Parathyroid adenoma (tissue), 2 donors: ENCODE measurements around the gene XRCC4.

Source experiments
- H2AFZ ChIP-seq: fragments of 300-600 bp; sonication (generic); one replicate; pipeline ENCODE4 v1.7.0; 2017; ENCODE audit warnings: antibody characterized with exemption, mild to moderate bottlenecking
- H3K27ac ChIP-seq: fragments of 300-600 bp; sonication (generic); one replicate; pipeline ENCODE4 v1.7.0; 2017
- H3K27me3 ChIP-seq: fragments of 300-600 bp; sonication (generic); one replicate; pipeline ENCODE4 v1.7.0; 2017; ENCODE audit warnings: low read length; ENCODE audit not compliant: control insufficient read depth, insufficient read depth
- H3K36me3 ChIP-seq: fragments of 300-600 bp; sonication (generic); one replicate; pipeline ENCODE4 v1.7.0; 2017; ENCODE audit warnings: low read length; ENCODE audit not compliant: control insufficient read depth, insufficient read depth
- H3K4me1 ChIP-seq: fragments of 300-600 bp; sonication (generic); one replicate; pipeline ENCODE4 v1.7.0; 2017; ENCODE audit warnings: control low read depth
- H3K4me2 ChIP-seq: fragments of 300-600 bp; sonication (generic); one replicate; pipeline ENCODE4 v1.7.0; 2017; ENCODE audit warnings: low read length
- H3K4me3 ChIP-seq: fragments of 300-600 bp; sonication (generic); one replicate; pipeline ENCODE4 v1.7.0; 2017; ENCODE audit warnings: low read depth, low read length
- H3K79me2 ChIP-seq: fragments of 300-600 bp; sonication (generic); one replicate; pipeline ENCODE4 v1.7.0; 2017; ENCODE audit warnings: control low read depth
- H3K9ac ChIP-seq: fragments of 300-600 bp; sonication (generic); one replicate; pipeline ENCODE4 v1.7.0; 2017; ENCODE audit warnings: mild to moderate bottlenecking
- H3K9me3 ChIP-seq: fragments of 300-600 bp; sonication (generic); one replicate; pipeline ENCODE4 v1.7.0; 2017; ENCODE audit warnings: low read length; ENCODE audit not compliant: control insufficient read depth
- CTCF ChIP-seq: fragments of 300-600 bp; sonication (generic); IDR thresholded peaks from one replicate; pipeline ENCODE4 v1.7.0; 2017; ENCODE audit warnings: antibody characterized with exemption, mild to moderate bottlenecking
- donor health status: primary hyperparathyroidism.

The XRCC4 gene

GRCh38 chr5:83357621-83358231 lies 280.4 kb downstream of the XRCC4 start:
- Histone ChIP-seq H3K4me2 (no peak overlapping the region), H3K9me3 (no peaks in the 10 kb centered on the region), H3K9ac (no peak overlapping the region), H3K27ac (no peak overlapping the region), H3K79me2 (no peaks in the 10 kb centered on the region), H3K36me3 (no peaks in the 10 kb centered on the region), H3K27me3 (no peaks in the 10 kb centered on the region), H3K4me3 (no peak overlapping the region), H3K4me1 (no peaks in the 10 kb centered on the region), H2AFZ (no peak overlapping the region)
- no peak for TF ChIP-seq CTCF

- H3K27ac ChIP-seq: no peak overlapping the region
Observed at GRCh38 chr5:83360573-83360972, 283.2 kb downstream of the XRCC4 start.

GRCh38 chr5:83362526-83362925 lies 285.2 kb downstream of the XRCC4 start:
- H3K79me2 ChIP-seq: no peaks in the 10 kb centered on the region
- H3K36me3 ChIP-seq: no peaks in the 10 kb centered on the region
- H3K9ac ChIP-seq: no peak overlapping the region
- H3K9me3 ChIP-seq: no peaks in the 10 kb centered on the region
- no peak overlapping the region for H3K27ac ChIP-seq
- no peak overlapping the region for H3K4me3 ChIP-seq
- H3K27me3 ChIP-seq: no peaks in the 10 kb centered on the region
- H2AFZ ChIP-seq: no peak overlapping the region
- H3K4me2 ChIP-seq: no peak overlapping the region
- H3K4me1 ChIP-seq: no peaks in the 10 kb centered on the region
- no peak for TF ChIP-seq CTCF

More at GRCh38 chr5:83360573-83360972, 283.2 kb downstream of the XRCC4 start:
- Histone ChIP-seq H3K9ac (no peak overlapping the region), H3K4me2 (no peak overlapping the region), H3K79me2 (no peaks in the 10 kb centered on the region), H2AFZ (no peak overlapping the region), H3K27me3 (no peaks in the 10 kb centered on the region), H3K4me1 (no peaks in the 10 kb centered on the region), H3K9me3 (no peaks in the 10 kb centered on the region), H3K36me3 (no peaks in the 10 kb centered on the region), H3K4me3 (no peak overlapping the region)
- TF ChIP-seq CTCF: no peak

GRCh38 chr5:83363111-83363885 lies 286.0 kb downstream of the XRCC4 start:
- no peaks in the 10 kb centered on the region for H3K36me3 ChIP-seq
- H3K4me1 ChIP-seq: no peaks in the 10 kb centered on the region
- no peak overlapping the region for H3K4me2 ChIP-seq
- H3K4me3 ChIP-seq: no peak overlapping the region
- no peak overlapping the region for H2AFZ ChIP-seq
- H3K79me2 ChIP-seq: no peaks in the 10 kb centered on the region
- no peak for TF ChIP-seq CTCF
- H3K27me3 ChIP-seq: no peaks in the 10 kb centered on the region
- H3K27ac ChIP-seq: no peak overlapping the region
- no peaks in the 10 kb centered on the region for H3K9me3 ChIP-seq
- H3K9ac ChIP-seq: no peak overlapping the region
